ENCODE data around the gene CAPN3.

CAPN3 gene

DNA sequence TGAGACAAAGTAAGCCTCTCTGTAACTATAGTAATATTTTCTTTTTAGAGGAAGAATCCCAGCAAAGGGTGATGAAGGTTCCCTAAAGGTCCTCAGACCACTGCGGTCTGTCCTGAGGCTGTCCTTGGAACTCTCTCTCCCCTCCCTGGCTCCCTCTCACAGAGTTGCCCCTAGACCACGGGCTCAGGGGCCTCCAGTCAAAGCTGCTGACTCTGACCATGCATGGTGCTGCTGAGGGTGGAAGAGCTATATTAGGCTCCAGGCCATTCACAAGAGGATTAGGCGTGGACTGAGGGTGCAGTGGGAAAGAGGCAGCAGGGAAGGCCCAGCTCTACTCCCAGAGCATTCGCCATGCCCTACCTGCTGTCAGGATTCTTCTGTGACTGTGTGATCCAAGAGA, 14.6 kb downstream of the CAPN3 start:
- no peak for DNase-seq (ENCODE audit: low read depth)
- TF ChIP-seq, protein P1, sequence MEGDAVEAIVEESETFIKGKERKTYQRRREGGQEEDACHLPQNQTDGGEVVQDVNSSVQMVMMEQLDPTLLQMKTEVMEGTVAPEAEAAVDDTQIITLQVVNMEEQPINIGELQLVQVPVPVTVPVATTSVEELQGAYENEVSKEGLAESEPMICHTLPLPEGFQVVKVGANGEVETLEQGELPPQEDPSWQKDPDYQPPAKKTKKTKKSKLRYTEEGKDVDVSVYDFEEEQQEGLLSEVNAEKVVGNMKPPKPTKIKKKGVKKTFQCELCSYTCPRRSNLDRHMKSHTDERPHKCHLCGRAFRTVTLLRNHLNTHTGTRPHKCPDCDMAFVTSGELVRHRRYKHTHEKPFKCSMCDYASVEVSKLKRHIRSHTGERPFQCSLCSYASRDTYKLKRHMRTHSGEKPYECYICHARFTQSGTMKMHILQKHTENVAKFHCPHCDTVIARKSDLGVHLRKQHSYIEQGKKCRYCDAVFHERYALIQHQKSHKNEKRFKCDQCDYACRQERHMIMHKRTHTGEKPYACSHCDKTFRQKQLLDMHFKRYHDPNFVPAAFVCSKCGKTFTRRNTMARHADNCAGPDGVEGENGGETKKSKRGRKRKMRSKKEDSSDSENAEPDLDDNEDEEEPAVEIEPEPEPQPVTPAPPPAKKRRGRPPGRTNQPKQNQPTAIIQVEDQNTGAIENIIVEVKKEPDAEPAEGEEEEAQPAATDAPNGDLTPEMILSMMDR (IDR thresholded peaks at IDR 0.05; ENCODE audit: insufficient read depth, low read depth, low read length, missing control alignments) = no peak

DNA sequence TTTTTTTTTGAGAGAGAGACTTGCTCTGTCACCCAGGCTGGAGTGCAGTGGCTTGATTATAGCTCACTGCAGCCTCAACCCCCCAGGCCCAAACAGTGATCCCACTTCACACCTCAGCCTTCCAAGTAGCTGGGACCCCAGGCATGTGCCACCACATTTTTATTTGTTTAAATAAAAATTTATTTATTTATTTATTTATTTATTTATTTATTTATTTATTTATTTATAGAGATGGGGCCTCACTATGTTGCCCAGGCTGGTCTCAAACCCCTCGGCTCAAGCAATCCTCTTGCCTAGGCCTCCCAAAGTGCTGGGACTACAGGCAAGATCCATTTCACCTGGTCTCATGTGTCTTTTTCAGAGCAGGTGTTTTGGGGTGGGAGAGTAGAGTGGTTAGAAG, 15.5 kb downstream of the CAPN3 start:
- H3K4me3 ChIP-seq (ENCODE audit: low read length) = no peak overlapping the region
- TF ChIP-seq, protein P1 (IDR thresholded peaks at IDR 0.05; ENCODE audit: insufficient read depth, low read depth, low read length, missing control alignments) = no peak
- DNase-seq (ENCODE audit: low read depth) = no peak

More for the DNA sequence above, 14.6 kb downstream of the CAPN3 start:
- H3K4me3 ChIP-seq (ENCODE audit: low read length) = no peak overlapping the region

DNA sequence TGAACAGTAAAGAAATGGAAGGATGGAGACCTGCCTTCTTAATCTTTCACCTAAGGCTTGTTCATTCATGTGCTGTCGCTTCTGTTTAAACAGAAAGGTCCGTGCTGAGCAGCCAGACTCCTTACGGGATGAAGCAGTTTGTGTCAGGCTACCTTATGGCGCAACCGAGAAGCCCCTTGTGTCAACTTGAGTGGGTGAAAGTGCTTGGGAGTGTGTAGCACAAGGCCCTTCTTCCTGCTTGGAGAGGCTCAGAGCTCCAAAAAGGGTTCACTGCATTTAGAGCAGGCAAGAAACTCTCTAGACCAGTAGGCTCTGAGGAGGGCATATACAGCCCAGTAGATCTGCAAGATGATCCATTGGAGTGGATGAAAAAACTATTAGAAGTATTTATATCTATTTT, 16.0 kb downstream of the CAPN3 start:
- DNase-seq (ENCODE audit: low read depth) = no peak
- TF ChIP-seq, protein P1 (IDR thresholded peaks at IDR 0.05; ENCODE audit: insufficient read depth, low read depth, low read length, missing control alignments) = no peak
- H3K4me3 ChIP-seq (ENCODE audit: low read length) = no peak overlapping the region

DNA sequence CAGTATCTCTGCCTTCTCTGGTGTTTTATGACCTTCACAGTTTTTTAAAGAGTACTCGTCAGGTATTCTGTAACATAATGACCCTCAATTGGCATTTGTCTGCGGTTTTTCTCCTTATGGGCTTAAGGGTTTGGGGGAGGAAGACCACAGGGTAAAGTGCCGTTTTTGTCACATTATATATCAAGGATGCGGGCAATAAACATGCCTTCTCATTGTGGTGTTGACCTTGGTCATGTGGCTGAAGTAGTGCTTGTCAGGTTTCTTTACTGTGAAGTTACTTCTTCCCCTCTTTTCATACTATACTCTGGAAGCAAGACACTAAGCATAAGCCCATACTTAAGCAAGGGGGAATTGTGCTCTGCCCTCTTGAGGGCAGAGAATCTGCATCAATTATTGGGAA, 16.6 kb downstream of the CAPN3 start:
- DNase-seq (ENCODE audit: low read depth) = no peak
- H3K4me3 ChIP-seq (ENCODE audit: low read length) = no peak overlapping the region

DNA sequence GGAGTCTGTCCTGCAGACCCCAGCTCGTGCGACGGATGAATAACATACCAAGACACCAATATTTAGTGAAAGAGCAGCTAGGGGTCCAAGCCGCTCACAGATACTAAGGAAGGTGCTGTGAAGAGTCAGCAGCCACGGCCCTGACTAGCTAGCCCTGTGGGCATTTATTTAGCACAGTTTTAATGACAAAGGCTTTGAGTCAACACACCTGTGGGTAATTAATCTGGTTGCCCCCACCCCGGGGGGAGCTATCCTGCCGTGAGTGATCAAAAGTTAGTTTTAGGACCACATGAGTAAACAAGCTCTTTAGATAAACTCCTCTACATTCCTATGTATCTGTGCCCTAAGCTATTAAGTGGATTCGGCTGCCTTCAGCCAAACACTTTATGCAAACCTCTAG, 18.7 kb downstream of the CAPN3 start:
- H3K4me3 ChIP-seq (ENCODE audit: low read length) = no peak overlapping the region
- DNase-seq (ENCODE audit: low read depth) = no peak
- TF ChIP-seq, protein P1 (IDR thresholded peaks at IDR 0.05; ENCODE audit: insufficient read depth, low read depth, low read length, missing control alignments) = no peak

More for the DNA sequence above, 16.6 kb downstream of the CAPN3 start:
- TF ChIP-seq, protein P1 (IDR thresholded peaks at IDR 0.05; ENCODE audit: insufficient read depth, low read depth, low read length, missing control alignments) = no peak

DNA sequence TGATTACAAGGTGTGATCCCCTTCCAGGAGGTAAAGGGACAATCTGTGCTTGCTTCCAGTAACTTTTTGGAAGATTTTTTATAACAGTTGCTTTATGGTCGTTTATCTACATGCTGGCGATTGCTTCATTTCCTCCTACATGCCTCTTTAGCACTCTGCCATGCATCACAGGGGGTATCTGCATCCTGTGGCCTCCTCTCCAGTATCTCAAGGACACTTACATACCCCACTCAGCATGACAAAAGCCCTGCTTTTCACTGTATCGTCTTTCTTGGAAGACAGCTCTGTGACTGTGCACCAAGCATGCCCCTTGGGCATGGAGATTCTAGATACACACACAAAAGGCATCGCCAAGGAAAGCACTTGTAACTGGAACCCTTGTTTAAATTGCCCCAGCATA, 25.3 kb downstream of the CAPN3 start:
- TF ChIP-seq, protein P1 (IDR thresholded peaks at IDR 0.05; ENCODE audit: insufficient read depth, low read depth, low read length, missing control alignments) = no peak
- H3K4me3 ChIP-seq (ENCODE audit: low read length) = no peak overlapping the region
- DNase-seq (ENCODE audit: low read depth) = no peak

DNA sequence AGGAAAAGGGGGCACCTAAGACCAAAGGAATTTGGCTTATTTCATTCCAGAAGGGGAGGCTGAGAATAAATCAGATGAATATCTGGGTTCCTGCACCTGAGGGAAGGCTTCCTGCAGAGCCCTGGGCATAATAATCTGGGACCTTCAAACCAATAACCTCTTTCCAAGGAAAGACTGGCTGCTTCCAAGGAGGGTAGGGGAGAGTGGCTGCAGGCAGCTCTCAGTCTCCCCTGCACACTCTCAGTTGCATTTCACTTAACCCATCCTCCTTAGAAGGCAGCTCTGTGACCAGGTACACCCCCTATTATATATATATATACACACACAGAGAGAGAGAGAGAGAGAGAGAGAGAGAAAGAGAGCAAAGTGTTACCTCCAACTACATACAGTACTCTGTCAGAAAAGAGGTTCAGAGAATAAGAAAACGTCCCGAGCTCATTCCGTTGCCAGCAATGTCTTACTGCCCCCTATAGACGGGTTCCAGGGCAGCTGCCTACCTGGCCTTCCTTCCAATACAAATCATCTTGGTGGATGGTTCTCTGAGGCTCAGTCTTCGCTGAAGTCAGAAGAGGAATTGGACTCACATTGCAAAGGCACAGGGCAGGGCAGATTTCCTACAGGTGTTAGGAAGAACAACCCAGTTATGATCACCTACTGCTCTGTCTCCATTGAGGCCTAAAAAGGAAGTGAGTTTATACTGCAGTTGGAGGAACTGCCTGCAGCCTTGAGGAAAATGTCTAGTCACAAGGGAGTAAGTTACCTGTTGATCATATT, 26.1 kb downstream of the CAPN3 start:
- H3K4me3 ChIP-seq (ENCODE audit: low read length) = no peak overlapping the region
- TF ChIP-seq, protein P1 (IDR thresholded peaks at IDR 0.05; ENCODE audit: insufficient read depth, low read depth, low read length, missing control alignments) = peak; percentile 70
- DNase-seq (ENCODE audit: low read depth) = peak; percentile 57

Data from epithelial cell of esophagus (primary cell).